Measurements from ENCODE around the gene TCEANC2.

DNA sequence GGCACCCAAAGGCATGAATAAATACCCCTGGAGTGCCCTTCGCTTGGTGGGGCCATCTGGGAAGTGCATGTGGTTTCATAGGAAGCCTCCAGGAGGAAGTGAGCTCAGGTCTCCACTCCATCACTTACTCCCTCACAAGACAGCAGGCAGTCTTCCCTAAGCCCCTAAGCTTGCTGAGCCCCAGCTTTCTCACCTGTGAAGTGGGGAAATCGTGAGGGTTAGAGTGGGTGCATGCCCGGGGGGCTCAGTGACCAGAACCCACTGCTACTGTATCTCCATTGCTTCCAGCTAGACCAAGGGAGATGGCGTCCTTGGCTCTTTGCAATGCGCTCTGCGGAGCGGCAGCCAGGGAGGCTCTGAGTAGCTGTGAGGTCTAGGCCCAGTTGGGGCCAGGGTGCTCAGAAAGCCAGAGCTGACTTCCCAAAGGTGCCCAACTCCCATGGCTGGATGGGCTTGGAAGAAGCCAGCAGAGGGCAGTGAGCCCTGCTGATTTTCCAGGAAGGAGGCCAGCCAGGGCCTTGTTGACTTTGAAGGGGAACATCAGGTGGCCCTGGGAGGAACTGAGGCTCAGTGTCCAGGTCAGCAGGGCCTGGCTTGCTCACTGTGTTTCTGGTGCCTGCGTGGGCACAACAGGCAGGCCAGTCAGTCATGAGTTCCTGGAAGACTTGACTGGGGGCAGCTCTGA, 72.1 kb downstream of the TCEANC2 start:
- TF ChIP-seq, protein P1, sequence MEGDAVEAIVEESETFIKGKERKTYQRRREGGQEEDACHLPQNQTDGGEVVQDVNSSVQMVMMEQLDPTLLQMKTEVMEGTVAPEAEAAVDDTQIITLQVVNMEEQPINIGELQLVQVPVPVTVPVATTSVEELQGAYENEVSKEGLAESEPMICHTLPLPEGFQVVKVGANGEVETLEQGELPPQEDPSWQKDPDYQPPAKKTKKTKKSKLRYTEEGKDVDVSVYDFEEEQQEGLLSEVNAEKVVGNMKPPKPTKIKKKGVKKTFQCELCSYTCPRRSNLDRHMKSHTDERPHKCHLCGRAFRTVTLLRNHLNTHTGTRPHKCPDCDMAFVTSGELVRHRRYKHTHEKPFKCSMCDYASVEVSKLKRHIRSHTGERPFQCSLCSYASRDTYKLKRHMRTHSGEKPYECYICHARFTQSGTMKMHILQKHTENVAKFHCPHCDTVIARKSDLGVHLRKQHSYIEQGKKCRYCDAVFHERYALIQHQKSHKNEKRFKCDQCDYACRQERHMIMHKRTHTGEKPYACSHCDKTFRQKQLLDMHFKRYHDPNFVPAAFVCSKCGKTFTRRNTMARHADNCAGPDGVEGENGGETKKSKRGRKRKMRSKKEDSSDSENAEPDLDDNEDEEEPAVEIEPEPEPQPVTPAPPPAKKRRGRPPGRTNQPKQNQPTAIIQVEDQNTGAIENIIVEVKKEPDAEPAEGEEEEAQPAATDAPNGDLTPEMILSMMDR (IDR thresholded peaks at IDR 0.05) = no peak
- TF ChIP-seq ZFX (IDR thresholded peaks at IDR 0.05; ENCODE audit: borderline replicate concordance) = no peak
